ENCODE results near the gene GPER1.
"Not testable (repeated sequence)": the region's sequence is repeated elsewhere in the genome, so short reads cannot be mapped to it uniquely, and the experiment has no call there.

The GPER1 gene

DNA sequence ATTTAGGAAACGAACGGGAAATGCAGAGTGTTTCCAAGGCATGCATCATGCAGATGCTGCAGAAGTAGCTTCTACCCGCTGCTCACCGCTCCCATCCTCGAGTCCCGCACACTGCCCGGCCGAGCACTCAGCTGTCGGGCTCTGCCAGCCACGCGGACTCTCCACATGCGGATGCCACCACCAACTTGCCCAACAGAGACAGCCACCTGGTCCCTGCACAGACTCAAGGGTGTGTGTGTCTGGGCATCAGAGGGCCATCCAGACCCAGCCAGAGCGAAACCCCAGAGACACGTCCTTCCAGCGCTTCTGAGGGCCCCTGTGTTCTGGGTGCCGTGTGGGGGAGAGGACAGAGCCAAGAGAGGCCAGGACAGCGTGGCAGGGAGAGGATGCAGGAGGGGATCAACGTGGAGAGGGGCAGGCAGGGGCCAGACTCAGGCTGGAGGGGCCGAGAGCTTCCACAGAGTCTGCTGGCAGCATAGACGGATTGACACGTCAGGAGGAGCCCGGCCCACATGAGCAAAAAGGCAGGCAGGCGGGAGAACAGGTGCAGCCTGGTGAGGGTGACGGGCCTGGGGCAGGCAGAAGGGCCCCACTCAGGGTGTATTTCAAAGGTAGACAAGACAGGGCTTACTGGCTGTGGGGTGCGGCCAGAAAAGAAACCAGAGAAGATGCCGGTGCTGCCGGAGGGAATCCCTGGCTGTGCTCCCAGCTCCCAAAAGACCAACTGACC, 18.3 kb downstream of the GPER1 start:
- no peak for DNase-seq

DNA sequence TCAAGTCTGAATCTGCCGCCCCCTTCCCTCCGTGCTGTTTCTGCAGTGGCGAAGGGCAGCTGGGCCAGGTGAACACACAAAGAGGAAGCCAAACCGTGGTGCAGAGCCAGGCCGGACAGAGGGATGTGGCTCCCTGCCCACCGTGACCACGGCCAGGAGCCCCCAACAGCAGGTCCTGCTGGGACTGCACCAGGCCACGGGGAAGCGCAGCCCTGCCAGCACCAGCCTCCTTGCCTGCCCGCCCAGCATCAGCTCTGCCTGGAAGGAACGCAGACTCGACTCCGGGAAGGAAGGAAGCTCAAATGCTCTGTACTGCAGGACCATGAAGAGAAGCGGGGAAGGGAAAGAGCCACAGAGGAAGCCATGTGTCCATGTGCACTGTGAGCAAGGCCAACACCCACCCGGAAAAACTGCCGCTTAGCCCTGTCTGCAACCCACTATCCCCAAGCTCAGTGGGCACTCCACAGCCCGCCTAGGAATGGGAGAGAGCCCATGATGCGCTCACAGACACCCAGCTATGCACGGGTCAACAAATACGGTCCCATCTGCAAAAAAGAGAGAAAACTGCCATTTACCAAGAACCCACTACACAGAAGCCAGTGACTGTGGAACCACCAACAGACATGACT, 19.0 kb downstream of the GPER1 start:
- no peak for DNase-seq

- no peak for DNase-seq
Observed at GRCh38 chr7:1108264-1108920, 20.5 kb downstream of the GPER1 start.

DNA sequence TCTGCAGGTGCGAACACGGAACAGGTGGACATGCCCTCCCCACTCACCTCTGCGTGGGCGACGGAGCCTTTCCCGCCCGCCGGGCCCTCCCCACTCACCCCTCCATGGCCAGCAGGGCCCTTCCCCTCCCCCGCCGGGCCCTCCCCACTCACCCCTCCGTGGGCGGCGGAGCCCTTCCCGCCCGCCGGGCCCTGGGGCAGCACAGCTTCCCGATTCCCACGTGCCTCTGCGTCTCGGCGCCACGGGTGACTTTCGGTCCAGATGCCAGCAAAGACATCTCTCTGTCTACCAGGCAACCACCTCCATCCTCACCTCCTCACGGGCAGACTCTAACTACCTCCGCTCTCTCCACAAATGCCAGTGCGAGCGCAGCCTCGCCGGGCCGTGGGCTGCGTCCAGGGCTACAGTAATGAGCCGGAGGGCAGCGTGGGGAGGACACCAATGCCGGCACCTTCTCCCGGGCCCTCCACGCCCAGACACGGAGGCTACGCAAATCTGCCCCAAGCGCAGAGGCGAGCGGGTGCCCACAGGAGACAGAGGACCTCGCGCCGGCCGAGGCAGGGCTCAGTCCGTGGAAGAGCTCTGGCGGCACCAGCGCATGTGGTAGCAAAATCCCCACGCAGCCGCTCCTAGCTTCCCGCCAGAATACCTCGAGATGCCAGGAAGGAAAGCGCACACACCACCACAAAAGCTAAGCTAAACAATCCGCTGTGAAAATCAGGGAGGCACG, 21.8 kb downstream of the GPER1 start:
- no peak for DNase-seq

- no peak for DNase-seq
Observed at GRCh38 chr7:1110358-1110757, 22.4 kb downstream of the GPER1 start.

GRCh38 chr7:1111156-1111555, 23.2 kb downstream of the GPER1 start:
- DNase-seq: no peak

GRCh38 chr7:1112109-1112508, 24.2 kb downstream of the GPER1 start:
- DNase-seq: no peak

DNA sequence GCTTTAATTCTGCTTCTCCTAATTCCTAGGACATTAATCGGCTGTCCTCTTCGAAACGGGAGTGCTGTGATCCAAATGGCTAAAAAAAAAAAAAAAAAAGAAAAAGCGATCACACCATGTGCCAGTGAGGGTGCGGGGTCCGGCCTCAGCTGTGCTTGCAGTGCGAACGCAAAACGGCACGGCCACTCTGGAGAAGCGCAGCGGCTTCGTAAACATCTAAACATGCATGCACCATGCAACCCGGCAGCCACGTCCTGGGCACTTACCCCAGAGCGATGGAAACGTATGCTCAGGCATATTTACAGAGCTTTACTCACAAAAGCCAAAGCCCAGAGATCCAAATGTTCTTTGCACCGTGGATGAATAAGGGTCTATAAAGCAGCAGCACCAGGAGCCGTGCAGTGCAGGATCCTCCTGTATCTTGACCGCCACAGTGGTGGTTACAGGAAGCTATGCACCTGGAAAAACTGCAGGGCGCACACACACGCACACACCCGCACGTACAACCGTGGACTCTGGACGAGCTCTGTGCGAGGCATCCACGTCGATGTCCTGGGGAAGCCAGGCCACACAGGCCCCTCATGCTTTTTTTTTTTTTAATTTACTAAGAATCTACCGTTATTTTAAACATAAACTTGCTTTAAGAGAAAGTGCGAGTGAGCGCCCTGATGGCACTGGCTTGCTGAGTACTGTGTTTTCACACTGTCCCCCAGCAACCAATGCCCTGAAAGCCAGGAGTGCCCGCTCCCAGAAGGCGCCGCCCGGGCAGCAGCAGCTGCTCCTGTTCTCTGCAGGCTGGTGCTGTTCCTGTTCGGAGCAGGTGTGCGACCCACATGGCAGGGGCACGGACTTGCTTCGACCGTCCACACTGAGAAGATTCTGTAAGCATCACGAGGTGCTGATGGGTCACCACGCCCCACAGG, 25.0 kb downstream of the GPER1 start:
- no peak for DNase-seq

GRCh38 chr7:1113548-1113885, 25.6 kb downstream of the GPER1 start:
- DNase-seq: no peak

DNA sequence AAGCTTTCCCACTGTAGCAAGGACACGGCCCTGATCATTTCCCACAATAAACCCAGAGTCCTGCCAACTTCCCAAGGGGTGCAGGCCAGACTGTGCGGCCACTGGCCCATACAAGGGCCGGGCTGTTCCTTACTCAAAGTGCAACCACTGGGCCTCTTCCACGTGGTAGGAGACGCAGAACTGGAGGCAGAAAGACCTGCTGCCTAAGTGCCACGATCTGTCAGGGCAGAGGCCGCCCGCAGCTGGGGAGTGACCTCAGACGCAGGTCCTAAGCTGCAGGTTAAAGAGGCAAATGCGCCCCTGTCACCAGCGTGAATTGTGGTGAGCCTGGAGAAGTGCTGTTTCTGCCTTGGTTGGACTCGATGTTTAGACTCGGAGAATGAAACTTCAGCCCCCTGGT, 26.2 kb downstream of the GPER1 start:
- no peak for DNase-seq

DNA sequence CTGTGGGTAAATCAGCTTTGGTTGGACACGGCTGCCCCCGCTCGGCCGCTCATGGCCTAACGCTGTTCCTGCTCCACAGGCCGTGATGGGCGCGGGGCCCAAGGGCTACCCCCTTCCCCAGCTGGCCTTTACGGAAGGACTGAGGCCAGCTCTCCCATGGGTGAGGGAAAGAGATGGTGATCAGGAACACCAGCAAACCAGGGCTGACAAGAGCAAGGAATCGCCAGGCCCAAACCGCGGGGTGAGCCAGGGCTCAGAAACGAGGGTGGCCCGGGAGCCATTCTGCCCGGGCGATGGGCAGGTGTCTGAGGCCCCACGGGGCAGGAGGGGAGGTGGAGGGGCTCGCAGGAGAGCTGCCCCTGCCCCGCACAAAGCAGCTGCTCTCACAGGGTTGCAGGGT, 26.6 kb downstream of the GPER1 start:
- DNase-seq: no peak

GRCh38 chr7:1115171-1116045, 27.5 kb downstream of the GPER1 start:
- not testable (repeated sequence) for DNase-seq

DNA sequence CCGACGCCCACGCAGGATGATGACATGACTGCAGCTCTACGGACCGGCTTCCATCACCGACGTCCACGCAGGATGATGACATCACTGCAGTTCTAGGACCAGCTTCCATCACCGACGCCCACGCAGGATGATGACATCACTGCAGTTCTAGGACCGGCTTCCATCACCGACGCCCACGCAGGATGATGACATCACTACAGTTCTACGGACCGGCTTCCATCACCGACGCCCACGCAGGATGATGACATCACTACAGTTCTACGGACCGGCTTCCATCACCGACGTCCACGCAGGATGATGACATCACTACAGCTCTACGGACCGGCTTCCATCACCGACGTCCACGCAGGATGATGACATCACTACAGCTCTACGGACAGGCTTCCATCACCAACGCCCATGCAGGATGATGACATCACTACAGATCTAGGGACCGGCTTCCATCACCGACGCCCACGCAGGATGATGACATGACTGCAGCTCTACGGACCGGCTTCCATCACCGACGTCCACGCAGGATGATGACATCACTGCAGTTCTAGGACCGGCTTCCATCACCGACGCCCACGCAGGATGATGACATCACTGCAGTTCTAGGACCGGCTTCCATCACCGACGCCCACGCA, 28.6 kb downstream of the GPER1 start:
- not testable (repeated sequence) for DNase-seq

DNA sequence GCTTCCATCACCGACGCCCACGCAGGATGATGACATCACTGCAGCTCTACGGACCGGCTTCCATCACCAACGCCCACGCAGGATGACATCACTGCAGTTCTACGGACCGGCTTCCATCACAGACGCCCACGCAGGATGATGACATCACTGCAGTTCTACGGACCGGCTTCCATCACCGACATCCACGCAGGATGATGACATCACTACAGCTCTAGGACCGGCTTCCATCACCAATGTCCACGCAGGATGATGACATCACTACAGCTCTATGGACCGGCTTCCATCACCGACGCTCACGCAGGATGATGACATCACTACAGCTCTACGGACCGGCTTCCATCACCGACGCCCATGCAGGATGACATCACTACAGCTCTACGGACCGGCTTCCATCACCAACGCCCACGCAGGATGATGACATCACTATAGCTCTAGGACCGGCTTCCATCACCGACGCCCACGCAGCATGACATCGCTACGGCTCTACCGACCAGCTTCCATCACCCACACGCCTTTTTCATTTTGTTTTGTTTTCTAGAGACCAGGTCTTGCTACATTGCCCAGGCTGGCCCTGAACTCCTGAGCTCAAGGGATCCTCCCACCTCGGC, 29.5 kb downstream of the GPER1 start:
- no peak for DNase-seq

DNA sequence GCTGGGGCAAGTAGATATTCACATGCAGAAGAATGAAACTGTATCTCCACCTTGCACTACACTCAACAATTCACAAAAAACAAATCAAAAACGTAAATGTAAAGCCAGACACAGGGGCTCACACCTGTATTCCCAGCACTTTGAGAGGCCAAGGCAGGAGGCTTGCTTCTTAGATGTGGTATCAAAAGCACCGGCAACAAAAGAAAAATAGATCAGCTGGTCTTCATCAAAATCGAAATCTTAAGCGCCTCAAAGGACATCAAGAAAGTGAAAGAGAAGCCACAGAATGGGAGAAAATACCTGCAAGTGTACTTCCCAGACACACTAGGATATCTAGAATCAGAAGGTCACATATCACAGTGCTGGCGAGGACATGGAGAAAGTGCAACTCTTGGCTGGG, 31.3 kb downstream of the GPER1 start:
- DNase-seq: no peak

- DNase-seq: no peak
Observed at GRCh38 chr7:1120791-1121190, 32.9 kb downstream of the GPER1 start.

- DNase-seq: no peak
Observed at GRCh38 chr7:1121476-1121875, 33.6 kb downstream of the GPER1 start.

DNA sequence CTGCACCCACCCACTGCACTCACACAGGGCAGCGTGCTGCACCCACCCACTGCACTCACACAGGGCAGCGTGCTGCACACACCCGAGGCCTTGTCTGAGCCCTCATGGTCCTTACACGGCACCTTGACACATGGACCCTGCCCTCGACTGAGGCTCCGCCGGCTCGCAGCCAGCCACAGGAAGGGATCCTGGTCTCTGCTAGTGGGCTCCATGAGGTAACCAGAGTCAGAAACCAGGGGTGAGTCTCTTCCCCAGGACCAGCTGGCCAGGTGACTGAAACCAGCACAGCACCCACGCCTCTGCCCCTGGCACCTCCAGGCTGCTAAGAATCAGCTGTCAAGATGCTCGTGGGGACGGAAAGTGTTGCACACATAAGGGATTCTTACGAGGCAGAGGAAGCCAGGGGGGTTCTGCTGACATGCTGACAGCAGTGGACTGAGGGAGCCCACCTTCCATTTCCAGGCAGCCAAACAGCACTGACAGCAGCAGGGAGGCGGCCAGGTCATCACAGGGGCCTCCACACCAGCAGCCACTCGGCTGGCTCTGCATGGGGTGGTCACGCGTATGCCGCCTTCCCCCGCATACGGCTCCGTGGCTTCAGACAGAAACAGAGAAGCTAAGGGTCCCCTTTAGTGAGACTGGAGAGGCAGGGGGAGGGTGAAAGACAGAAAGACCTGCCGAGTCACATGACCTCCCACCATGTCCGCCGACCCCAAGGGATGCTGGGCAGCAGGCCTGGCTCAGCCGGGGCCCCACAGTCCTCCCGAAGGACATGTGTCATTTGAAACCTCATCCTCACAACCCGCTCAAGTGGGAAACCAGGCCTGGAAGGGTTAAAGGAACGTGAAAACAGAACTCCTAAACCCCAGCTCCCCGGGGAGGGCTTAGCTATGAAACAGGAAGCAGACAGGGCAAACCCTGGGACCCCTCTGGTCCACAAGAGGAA, 34.2 kb downstream of the GPER1 start:
- no peak for DNase-seq

GRCh38 chr7:1122832-1123501, 35.1 kb downstream of the GPER1 start:
- no peak for DNase-seq
